ENCODE data around the gene FIS1.

Gene FIS1

GRCh38 chr7:101231644-101232043 lies 13.2 kb downstream of the FIS1 start:
- Histone ChIP-seq H3K36me3 (peaks cover 23 to 76% (median 48%) of the 10 kb centered on the region in 11 experiments), H3K27me3 (no peaks in the 10 kb centered on the region), H3K9me3 (replicated peaks in 1 of 11) (no peaks in the 10 kb centered on the region), H3K9ac (no peak overlapping the region), H4K20me1 (peaks cover 0 to 74% (median 15%) of the 10 kb centered on the region in 11 experiments; a peak in 13 of 22 replicates), H3K4me1 (peaks cover 20 to 42% (median 36%) of the 10 kb centered on the region in 10 experiments; a peak in 19 of 20 replicates), H3K27ac (no peak overlapping the region), H3K4me2 (no peak overlapping the region), H3K4me3 (no peak overlapping the region)
- TF ChIP-seq Cebpa-rat (IDR thresholded peaks at IDR 0.05) = no peak

DNA sequence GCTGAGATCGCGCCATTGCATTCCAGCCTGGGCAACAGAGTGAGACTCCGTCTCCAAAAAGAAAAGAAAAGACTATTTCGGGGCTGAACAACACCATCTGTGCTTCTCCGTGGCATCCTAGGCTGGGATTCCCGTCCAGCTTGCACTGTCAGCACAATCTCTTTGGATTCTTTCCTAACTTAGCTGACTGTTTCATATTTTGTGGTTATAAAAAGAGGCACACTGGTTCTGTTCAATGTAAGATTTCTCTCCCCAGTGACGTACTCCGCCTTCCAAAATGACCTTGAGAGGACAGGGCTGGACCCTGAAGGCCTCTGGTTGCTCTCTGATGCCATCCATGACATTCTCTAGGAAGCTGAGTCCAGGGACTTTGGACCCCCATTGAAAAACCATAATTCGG lies 18.2 kb downstream of the FIS1 start:
- peak overlapping the region in 7 of 11 experiments; percentile 0 to 48 (median 32); a peak in 10 of 22 replicates for H3K4me2 ChIP-seq
- no peak for TF ChIP-seq Cebpa-rat (IDR thresholded peaks at IDR 0.05)
- H4K20me1 ChIP-seq = peaks cover 0 to 64% (median 18%) of the 10 kb centered on the region in 11 experiments; a peak in 14 of 22 replicates
- H3K27me3 ChIP-seq = no peaks in the 10 kb centered on the region
- peak overlapping the region in 2 of 11 experiments; percentile 6 to 26; a peak in 3 of 22 replicates for H3K9ac ChIP-seq
- H3K4me1 ChIP-seq = peaks cover 9 to 41% (median 33%) of the 10 kb centered on the region in 10 experiments; a peak in 19 of 20 replicates
- no peak overlapping the region for H3K4me3 ChIP-seq
- H3K27ac ChIP-seq = no peak overlapping the region
- peaks cover 59 to 87% (median 77%) of the 10 kb centered on the region in 11 experiments for H3K36me3 ChIP-seq
- H3K9me3 ChIP-seq (replicated peaks in 1 of 11) = no peaks in the 10 kb centered on the region

- H3K4me3 ChIP-seq = no peak overlapping the region
- H4K20me1 ChIP-seq = peaks cover 0 to 67% (median 22%) of the 10 kb centered on the region in 11 experiments; a peak in 16 of 22 replicates
- no peak for TF ChIP-seq Cebpa-rat (IDR thresholded peaks at IDR 0.05)
- no peak overlapping the region for H3K27ac ChIP-seq
- peak overlapping the region in 5 of 11 experiments; percentile 2 to 25 (median 9); a peak in 5 of 22 replicates for H3K4me2 ChIP-seq
- H3K36me3 ChIP-seq = peaks cover 57 to 94% (median 79%) of the 10 kb centered on the region in 11 experiments
- no peak overlapping the region for H3K9ac ChIP-seq
- no peaks in the 10 kb centered on the region for H3K9me3 ChIP-seq (replicated peaks in 1 of 11)
- H3K4me1 ChIP-seq = peaks cover 11 to 46% (median 33%) of the 10 kb centered on the region in 10 experiments; a peak in 19 of 20 replicates
- H3K27me3 ChIP-seq = no peaks in the 10 kb centered on the region
Measured at GRCh38 chr7:101225650-101226049, 19.2 kb downstream of the FIS1 start.

GRCh38 chr7:101223528-101223927 lies 21.4 kb downstream of the FIS1 start:
- no peaks in the 10 kb centered on the region for H3K9me3 ChIP-seq (replicated peaks in 1 of 11)
- peaks cover 28 to 59% (median 47%) of the 10 kb centered on the region in 10 experiments for H3K4me1 ChIP-seq
- H3K27me3 ChIP-seq = no peaks in the 10 kb centered on the region
- H3K4me3 ChIP-seq = no peak overlapping the region
- peaks cover 48 to 80% (median 66%) of the 10 kb centered on the region in 11 experiments for H3K36me3 ChIP-seq
- peaks cover 4 to 74% (median 28%) of the 10 kb centered on the region in 11 experiments; a peak in 17 of 22 replicates for H4K20me1 ChIP-seq
- no peak overlapping the region for H3K27ac ChIP-seq
- H3K9ac ChIP-seq = no peak overlapping the region
- no peak overlapping the region for H3K4me2 ChIP-seq
- no peak for TF ChIP-seq Cebpa-rat (IDR thresholded peaks at IDR 0.05)

- TF ChIP-seq Cebpa-rat (IDR thresholded peaks at IDR 0.05) = no peak
- Histone ChIP-seq H3K4me1 (peaks cover 27 to 60% (median 48%) of the 10 kb centered on the region in 10 experiments), H3K4me2 (peak overlapping the region in 2 of 11 experiments; percentile 15 to 16; a peak in 1 of 22 replicates), H4K20me1 (peaks cover 4 to 64% (median 28%) of the 10 kb centered on the region in 11 experiments; a peak in 17 of 22 replicates), H3K4me3 (no peak overlapping the region), H3K36me3 (peaks cover 39 to 70% (median 57%) of the 10 kb centered on the region in 11 experiments), H3K9ac (no peak overlapping the region), H3K27ac (peak overlapping the region in 3 of 11 experiments; percentile 9 to 25 (median 20); a peak in 1 of 22 replicates), H3K27me3 (no peaks in the 10 kb centered on the region), H3K9me3 (replicated peaks in 1 of 11) (no peaks in the 10 kb centered on the region)
Measured at GRCh38 chr7:101222275-101222830, 22.5 kb downstream of the FIS1 start.

DNA sequence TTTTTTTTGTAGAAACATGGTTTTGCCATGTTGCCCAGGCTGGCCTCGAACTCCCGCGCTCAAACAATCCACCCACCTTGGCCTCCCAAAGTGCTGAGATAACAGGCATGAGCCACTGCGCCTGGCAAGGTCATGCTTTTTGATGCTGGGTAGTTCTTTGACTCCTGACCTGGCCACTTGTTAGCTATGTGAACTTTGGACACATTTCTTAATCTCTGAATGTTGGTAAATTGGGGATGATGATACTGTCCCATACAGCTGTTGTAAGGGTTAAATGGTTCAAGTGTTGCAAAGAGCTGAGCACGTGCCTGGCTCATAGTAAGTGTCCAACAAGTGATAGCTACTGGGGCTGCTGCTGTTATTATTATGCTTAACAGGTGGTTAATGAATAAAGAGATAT lies 24.6 kb downstream of the FIS1 start:
- no peak for TF ChIP-seq Cebpa-rat (IDR thresholded peaks at IDR 0.05)
- H3K27ac ChIP-seq = no peak overlapping the region
- no peaks in the 10 kb centered on the region for H3K9me3 ChIP-seq (replicated peaks in 1 of 11)
- H3K36me3 ChIP-seq = peaks cover 34 to 59% (median 50%) of the 10 kb centered on the region in 11 experiments
- H3K4me1 ChIP-seq = peaks cover 38 to 66% (median 48%) of the 10 kb centered on the region in 10 experiments
- no peaks in the 10 kb centered on the region for H3K27me3 ChIP-seq
- H3K4me2 ChIP-seq = peak overlapping the region in 9 of 11 experiments; percentile 7 to 100 (median 91); a peak in 13 of 22 replicates
- H4K20me1 ChIP-seq = peaks cover 4 to 51% (median 28%) of the 10 kb centered on the region in 11 experiments; a peak in 17 of 22 replicates
- peak overlapping the region in 2 of 11 experiments; percentile 82 to 87; a peak in 2 of 22 replicates for H3K9ac ChIP-seq
- no peak overlapping the region for H3K4me3 ChIP-seq

DNA sequence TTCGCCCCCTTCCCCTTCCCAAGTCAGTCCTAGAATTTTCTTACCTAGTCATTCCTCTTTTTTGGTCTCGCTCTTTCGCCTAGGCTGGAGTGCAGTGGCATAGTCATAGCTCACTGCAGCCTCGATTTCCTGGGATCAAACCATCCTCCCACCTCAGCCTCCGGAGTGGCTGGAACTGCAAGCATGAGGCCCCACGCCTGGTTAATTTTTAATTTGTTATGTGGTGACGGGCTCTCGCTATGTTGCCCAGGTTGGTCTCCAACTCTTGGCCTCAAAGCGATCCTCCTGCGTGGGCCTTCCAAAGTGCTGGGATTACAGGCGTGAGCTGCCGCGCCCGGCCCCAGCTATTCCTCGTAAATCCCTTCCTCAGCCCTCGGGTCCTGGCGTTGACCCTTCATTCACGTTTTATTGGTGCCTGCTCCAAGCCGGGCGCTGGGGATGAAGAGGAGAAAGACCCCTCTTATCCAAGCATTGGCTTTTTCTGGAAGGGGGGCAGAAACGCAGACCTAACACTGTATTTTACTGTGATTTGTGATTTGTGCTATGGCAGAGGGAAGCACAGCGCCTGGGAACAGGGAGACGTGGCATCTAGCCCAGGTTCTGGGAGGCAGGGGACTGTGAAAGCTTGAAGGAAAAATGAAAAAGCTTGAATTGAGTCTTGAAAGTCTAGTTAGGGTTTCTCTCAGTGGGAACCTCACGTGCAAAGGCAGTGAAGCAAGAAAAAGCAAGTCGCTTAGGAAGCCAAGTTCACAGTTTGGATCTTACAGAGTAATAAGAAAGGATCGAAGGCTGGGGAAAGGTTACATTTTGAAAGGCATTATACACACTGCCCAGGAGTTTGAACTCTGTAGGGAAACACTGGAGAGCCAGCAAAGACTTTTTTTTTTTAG lies 26.4 kb downstream of the FIS1 start:
- Histone ChIP-seq H3K4me1 (peaks cover 35 to 69% (median 54%) of the 10 kb centered on the region in 10 experiments), H3K4me2 (peak overlapping the region; percentile 88 to 100 (median 93)), H4K20me1 (peaks cover 4 to 39% (median 25%) of the 10 kb centered on the region in 11 experiments; a peak in 17 of 22 replicates), H3K27ac (peak overlapping the region; percentile 76 to 96 (median 84)), H3K27me3 (no peaks in the 10 kb centered on the region), H3K36me3 (peaks cover 16 to 59% (median 49%) of the 10 kb centered on the region in 11 experiments), H3K9me3 (replicated peaks in 1 of 11) (no peaks in the 10 kb centered on the region), H3K9ac (peak overlapping the region; percentile 77 to 91 (median 82)), H3K4me3 (peak overlapping the region; percentile 73 to 90 (median 80))
- TF ChIP-seq Cebpa-rat (IDR thresholded peaks at IDR 0.05) = no peak

DNA sequence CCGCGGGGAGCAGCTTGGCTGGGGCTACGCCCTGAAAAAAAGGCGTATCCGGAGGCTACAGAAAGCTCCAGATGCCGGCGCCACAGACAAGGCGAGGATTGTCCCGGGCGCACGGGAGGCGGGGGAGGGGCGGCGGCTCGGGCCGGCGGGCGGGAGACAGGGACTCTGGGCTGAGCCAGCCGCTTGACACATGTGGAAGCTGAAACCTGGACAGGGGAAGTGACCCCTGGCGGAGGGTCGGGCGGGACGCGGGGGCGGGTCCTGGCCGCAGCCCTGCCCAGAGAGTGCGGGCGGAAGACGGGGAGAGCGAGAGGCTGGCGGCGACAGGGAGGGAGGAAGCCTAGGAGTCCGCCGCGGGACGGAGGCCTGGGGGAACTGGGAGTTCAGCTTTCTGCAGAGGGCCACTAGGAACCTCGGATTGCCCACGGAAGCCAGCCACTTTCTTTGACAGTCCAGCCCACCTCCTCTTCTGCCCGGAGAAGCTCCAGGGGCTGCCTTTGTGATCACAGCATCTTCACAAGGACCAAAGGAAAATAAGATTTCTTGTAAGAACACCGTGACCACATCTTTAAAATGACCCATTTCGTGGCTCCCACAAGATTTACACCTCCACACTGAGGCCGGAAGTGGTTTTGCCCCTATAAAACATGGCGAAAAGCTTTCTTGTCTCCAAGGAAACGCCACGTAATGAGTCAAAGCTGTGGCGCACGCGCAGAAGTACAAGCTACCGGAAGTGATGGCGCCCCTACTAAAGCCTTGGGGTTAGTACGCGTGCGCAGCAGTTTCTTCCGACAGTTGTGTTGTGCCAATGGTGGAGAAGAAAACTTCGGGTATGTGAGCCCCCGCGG lies 27.3 kb downstream of the FIS1 start, which contains the start of the genes PLOD3 and ZNHIT1:
Gene PLOD3 (minus strand): TSS at position 194 of the 848 bp plus-strand sequence. CDS start 307 bp downstream, outside the sequence.
Gene ZNHIT1 (plus strand): TSS at position 778 of the 848 bp plus-strand sequence. CDS start 31 bp downstream, at position 809.
- H3K4me3 ChIP-seq = peak within 1 kb of the TSS; percentile 73 to 90 (median 80)
- peaks cover 7 to 57% (median 45%) of the 10 kb centered on the region in 11 experiments for H3K36me3 ChIP-seq
- no peaks in the 10 kb centered on the region for H3K9me3 ChIP-seq (replicated peaks in 1 of 11)
- H3K9ac ChIP-seq = peak within 1 kb of the TSS; percentile 77 to 91 (median 82)
- H3K27me3 ChIP-seq = no peaks in the 10 kb centered on the region
- no peak for TF ChIP-seq Cebpa-rat (IDR thresholded peaks at IDR 0.05)
- H4K20me1 ChIP-seq = peaks cover 4 to 33% (median 24%) of the 10 kb centered on the region in 11 experiments; a peak in 17 of 22 replicates
- H3K4me1 ChIP-seq = peaks cover 35 to 67% (median 54%) of the 10 kb centered on the region in 10 experiments
- H3K27ac ChIP-seq = peak within 1 kb of the TSS; percentile 76 to 96 (median 84)
- peak within 1 kb of the TSS; percentile 88 to 100 (median 95) for H3K4me2 ChIP-seq
